GM19023 (cell line): ENCODE data around the gene ERCC1.
A peak's percentile ranks its signal among the peaks of the same experiment; 100 is the strongest.

Experiments
- ATAC-seq: cut with Tn5 transposase; IDR thresholded peaks from one replicate; pipeline ENCODE4 v1.9.1; 2021; ENCODE audit warnings: mild to moderate bottlenecking, moderate library complexity; ENCODE audit not compliant: unreplicated experiment

The ERCC1 gene

DNA sequence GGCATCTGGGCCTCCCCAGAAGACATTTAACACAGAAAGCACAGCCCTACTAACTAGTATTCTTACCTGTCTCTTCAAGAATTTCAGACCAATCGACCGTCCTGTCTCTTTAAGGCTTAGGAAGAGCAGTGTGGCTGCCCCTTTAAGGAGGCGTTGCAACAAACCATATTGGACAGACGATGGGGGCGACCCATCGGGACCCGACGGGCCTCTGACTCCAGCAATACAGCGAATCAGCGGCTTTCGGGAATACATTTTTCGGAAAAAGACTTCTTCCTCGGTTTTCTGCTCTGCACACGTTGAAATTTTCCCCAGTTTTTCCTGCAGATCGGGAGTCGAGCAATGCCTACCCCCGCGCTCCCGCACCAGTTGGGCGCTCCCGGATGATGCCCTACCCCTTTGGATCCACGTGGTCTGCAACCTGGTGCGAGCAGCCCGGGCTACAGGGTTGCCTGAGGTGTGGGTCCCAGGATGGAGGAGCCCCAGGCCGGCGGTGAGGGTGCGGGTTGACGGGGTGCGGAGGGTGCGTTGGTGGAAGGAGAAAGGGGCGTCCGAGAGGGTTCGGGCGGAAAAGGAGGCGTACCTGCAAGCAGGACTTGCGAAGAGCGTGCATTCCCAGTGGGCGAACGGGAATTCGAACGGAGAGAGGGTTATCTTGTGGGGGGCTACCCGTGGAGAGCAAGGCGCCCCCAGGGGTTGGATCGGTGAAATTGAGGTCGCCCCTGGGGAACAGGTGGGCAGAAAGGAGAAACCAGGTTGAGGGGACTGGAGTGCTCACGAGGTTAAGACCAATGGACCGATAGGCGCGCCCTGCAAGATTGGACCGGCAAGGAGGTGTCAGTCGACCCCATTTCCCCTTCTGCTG, 17.3 kb downstream of the ERCC1 start, which contains the start of gene POLR1G:
Gene POLR1G (plus strand): TSS at position 419 of the 865 bp plus-strand sequence. CDS start 53 bp downstream, at position 472.
- ATAC-seq = peak; percentile 74

- ATAC-seq = peak; percentile 56
Measured at GRCh38 chr19:45405435-45406225, 18.1 kb downstream of the ERCC1 start.

DNA sequence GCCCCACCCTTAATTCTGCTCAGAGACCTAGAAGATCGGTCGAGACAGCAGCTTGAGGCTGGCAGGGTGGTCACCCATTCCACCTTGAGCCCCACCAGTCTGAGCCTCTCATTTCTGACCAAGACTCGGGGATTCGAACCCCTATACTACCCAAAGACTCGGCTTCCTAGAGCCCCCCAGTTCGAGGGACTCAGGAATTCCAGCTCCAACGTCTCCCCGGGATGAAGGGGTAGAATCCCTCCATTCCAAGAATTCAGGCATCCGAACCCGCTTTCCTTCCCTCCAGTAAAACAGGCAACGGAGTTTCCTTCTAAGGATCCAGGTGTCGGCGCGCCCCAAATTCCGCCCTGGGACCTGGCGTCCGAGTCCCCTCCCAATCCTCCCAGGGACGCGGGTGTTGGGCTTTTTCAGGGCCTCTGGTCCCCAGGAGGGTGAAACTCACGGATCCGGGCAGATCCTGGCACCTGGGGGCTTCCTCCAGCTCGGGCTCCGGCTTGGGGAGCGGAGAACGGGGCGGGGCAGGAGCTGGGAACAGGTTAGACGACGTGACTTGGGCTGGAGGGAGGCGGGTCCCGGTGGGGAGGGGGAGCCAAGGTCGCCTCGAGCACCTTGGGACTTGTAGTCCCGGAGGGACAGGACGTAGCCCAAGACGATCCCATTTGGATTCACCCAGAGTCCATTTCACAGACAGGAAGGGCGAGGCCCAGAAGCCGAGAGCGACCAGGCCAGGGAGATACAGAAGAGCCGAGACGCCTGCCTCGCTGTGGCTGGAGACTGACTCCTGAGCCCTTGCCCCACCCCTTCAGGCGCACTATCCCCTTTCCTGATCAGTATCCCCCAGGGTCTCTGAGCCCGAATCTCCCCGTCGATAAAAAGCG, 18.9 kb downstream of the ERCC1 start, which contains the start of gene PPP1R13L:
Gene PPP1R13L (minus strand): TSS at position 513 of the 878 bp plus-strand sequence. CDS start 6,751 bp downstream, outside the sequence.
- no peak for ATAC-seq

- no peak for ATAC-seq
Measured at GRCh38 chr19:45403781-45404556, 19.7 kb downstream of the ERCC1 start.

GRCh38 chr19:45403272-45403671, 20.4 kb downstream of the ERCC1 start:
- ATAC-seq = no peak

DNA sequence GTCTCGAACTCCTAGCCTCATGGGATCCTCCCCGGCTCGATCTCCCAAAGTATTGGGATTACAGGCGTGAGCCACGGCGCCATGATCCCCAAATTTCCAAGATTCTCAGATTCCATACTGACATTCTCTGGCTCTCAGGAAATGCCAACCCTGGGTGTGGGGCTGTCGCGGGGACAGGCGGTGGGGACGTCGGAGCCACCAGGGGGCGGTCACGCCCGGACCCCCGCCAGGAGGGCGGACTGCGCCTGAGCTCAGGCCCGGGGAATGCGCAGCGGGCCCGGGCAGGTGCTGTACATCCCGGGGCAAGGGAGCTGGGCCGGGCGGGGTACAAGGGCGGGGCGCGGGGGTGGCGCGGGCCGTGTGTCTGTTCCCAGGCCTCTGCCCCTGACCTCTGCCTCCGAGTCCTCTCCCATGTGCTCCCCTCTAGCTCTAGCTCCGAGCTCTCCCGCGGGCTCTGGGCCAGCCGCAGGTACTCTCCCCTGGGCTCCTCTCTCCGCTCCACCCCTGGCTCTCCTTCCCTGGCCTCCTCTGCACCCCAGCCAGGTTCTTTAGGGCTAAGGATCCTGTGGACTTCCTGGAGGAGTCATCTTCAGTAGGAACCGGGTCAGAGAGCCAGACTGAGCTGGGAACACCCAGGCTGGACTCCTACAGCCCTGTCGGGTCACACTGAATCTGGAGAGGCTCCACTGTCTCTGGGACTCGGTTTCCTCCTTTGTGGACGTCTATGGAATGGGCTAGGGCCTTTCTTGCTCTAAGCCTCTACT, 21.2 kb downstream of the ERCC1 start:
- no peak for ATAC-seq

- ATAC-seq = no peak
Measured at GRCh38 chr19:45401815-45402214, 21.9 kb downstream of the ERCC1 start.

DNA sequence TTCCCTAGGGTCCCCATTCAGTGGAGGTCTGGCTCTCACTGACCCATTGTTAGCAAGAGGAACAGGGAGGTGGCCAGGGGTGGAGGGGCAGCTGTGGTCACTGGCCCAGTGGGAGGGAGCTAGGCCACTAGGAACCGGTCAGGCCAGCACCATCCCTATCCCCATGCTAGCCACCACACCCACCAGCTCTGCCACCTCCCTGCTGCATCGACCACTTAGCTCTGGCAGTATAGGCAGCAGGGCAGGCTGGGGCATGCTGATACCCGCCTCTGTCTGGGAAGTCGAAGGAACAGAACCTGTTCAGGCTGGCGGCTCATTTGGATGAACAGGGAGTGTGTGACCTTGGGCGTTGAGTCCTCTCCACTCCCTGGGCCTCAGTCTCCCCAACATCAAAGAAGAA, 23.5 kb downstream of the ERCC1 start:
- no peak for ATAC-seq

- no peak for ATAC-seq
Measured at GRCh38 chr19:45395821-45396617, 27.7 kb downstream of the ERCC1 start.

- ATAC-seq = no peak
Measured at GRCh38 chr19:45391871-45392665, 31.6 kb downstream of the ERCC1 start.

- ATAC-seq = no peak
Measured at GRCh38 chr19:45391346-45391745, 32.4 kb downstream of the ERCC1 start.

- ATAC-seq = no peak
Measured at GRCh38 chr19:45385392-45386221, 38.1 kb downstream of the ERCC1 start.

DNA sequence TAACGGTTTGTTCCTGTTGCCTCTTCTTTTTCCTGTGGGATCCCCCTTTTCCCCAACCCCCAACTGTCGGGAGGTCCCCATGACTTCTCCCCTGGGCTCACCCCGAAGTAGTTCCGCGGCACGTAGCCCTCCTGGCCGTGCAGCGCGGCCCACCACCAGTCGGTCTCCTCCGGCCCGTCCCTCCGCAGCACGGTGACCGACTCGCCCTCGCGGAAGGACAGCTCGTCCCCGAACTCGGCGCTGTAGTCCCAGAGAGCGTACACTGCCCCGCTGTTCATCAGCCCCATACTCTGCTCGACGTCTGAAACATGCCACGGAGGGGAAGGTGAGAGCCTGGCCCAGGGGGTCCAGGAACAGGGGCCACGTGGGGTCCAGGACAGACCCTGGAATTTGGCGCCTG, 41.3 kb downstream of the ERCC1 start:
- ATAC-seq = no peak

DNA sequence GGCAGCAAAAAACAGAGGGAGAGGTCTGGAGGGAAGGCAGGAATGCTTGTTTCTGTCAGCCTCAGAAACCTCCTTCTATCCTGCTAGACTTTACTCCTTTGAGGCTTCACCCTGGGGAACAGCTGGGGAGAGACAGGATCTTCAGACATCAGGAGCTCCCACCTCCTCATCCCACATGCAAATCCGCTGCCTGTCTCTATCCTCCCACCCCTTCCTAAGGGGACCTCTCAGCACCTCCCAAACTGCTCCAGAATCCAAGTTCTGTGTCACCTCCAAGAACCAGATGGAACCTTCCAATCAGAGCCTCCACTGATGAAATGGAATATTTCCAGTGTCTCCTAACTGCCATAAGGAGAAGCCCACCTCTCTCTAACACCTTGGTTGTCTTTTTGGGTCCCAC, 43.6 kb downstream of the ERCC1 start:
- ATAC-seq = no peak

DNA sequence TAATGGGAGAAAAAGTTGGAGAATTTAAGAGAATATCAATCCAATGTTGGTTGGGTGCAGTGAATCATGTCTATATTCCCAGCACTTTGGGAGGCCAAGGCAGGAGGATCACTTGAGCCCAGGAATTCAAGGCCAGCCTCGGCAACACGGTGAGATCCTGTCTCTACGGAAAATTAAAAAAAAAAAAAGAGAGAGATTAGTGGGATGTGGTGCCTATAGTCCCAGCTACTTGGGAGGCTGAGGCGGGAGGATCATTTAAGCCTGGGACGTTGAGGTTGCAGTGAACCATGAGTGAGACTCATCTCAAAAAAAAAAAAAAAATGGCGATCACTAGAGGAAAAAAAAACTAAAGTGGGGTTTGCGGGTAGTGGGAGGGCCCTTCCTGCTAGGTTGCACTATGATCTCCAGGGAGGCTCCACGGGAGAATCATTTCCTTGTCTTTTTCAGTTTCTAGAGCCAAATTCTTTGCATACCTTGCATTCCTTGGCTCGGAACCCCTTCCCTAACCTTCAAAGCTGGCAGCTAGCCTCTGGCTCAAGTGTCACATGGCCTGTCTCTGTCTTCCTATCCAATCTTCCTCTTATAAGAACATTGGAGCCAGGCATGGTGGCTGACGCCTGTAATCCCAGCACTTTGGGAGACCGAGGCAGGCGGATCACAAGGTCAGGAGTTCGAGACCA, 47.5 kb downstream of the ERCC1 start:
- no peak for ATAC-seq
